ENCODE measurements around the gene DCAF5.
"Not testable (repeated sequence)": the region's sequence is repeated elsewhere in the genome, so short reads cannot be mapped to it uniquely, and the experiment has no call there.

The DCAF5 gene

GRCh38 chr14:69068744-69069421 lies 84.0 kb downstream of the DCAF5 start:
- no peak for DNase-seq (ENCODE audit: low spot score)

GRCh38 chr14:69066396-69067171 lies 86.3 kb downstream of the DCAF5 start:
- no peak for DNase-seq (ENCODE audit: low spot score)

GRCh38 chr14:69065934-69066333 lies 87.0 kb downstream of the DCAF5 start:
- not testable (repeated sequence) for DNase-seq (ENCODE audit: low spot score)

- DNase-seq (ENCODE audit: low spot score): no peak
Observed at GRCh38 chr14:69064596-69064995, 88.3 kb downstream of the DCAF5 start.

- no peak for DNase-seq (ENCODE audit: low spot score)
Observed at GRCh38 chr14:69059658-69060623, 93.0 kb downstream of the DCAF5 start.

- DNase-seq (ENCODE audit: low spot score): peak; percentile 45
Observed at GRCh38 chr14:69055999-69056788, 96.7 kb downstream of the DCAF5 start.

GRCh38 chr14:69055125-69055524 lies 97.8 kb downstream of the DCAF5 start:
- no peak for DNase-seq (ENCODE audit: low spot score)

- DNase-seq (ENCODE audit: low spot score): no peak
Observed at GRCh38 chr14:69054030-69054429, 98.9 kb downstream of the DCAF5 start.

GRCh38 chr14:69052181-69052601 lies 100.7 kb downstream of the DCAF5 start:
- no peak for DNase-seq (ENCODE audit: low spot score)

- no peak for DNase-seq (ENCODE audit: low spot score)
Observed at GRCh38 chr14:69050240-69051184, 102.4 kb downstream of the DCAF5 start.

GRCh38 chr14:69049675-69050074 lies 103.2 kb downstream of the DCAF5 start:
- no peak for DNase-seq (ENCODE audit: low spot score)

- peak; percentile 33 for DNase-seq (ENCODE audit: low spot score)
Observed at GRCh38 chr14:69048456-69048855, 104.5 kb downstream of the DCAF5 start.

GRCh38 chr14:69047255-69047654 lies 105.7 kb downstream of the DCAF5 start:
- DNase-seq (ENCODE audit: low spot score): no peak

GRCh38 chr14:69046476-69046860 lies 106.5 kb downstream of the DCAF5 start:
- no peak for DNase-seq (ENCODE audit: low spot score)

- DNase-seq (ENCODE audit: low spot score): no peak
Observed at GRCh38 chr14:69045857-69046475, 107.0 kb downstream of the DCAF5 start.

GRCh38 chr14:69044965-69045555 lies 107.9 kb downstream of the DCAF5 start:
- no peak for DNase-seq (ENCODE audit: low spot score)

GRCh38 chr14:69044296-69044695 lies 108.6 kb downstream of the DCAF5 start:
- no peak for DNase-seq (ENCODE audit: low spot score)

- DNase-seq (ENCODE audit: low spot score): no peak
Observed at GRCh38 chr14:69043596-69044260, 109.2 kb downstream of the DCAF5 start.

All from SW480 (cell line).